ENCODE measurements around the gene ERAS.

DNA sequence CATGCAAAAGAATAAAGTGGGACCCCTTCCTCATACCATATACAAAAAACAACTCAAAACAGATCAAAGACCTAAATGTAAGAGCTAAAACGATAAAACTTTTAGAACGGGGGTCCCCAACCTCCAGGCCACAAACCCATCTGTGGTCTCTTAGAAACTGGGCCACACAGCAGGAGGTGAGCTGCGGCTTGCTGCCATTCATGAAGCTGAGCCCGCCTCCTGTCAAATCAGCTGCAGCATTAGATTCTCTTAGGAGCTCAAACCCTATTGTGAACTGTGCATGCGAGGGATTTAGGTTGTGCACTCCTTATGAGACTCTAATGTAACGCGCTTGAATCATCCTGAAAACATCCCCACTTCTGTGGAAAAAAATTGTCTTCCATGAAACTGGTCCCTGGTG, 46.9 kb upstream of the ERAS start:
- TF ChIP-seq, protein P1, sequence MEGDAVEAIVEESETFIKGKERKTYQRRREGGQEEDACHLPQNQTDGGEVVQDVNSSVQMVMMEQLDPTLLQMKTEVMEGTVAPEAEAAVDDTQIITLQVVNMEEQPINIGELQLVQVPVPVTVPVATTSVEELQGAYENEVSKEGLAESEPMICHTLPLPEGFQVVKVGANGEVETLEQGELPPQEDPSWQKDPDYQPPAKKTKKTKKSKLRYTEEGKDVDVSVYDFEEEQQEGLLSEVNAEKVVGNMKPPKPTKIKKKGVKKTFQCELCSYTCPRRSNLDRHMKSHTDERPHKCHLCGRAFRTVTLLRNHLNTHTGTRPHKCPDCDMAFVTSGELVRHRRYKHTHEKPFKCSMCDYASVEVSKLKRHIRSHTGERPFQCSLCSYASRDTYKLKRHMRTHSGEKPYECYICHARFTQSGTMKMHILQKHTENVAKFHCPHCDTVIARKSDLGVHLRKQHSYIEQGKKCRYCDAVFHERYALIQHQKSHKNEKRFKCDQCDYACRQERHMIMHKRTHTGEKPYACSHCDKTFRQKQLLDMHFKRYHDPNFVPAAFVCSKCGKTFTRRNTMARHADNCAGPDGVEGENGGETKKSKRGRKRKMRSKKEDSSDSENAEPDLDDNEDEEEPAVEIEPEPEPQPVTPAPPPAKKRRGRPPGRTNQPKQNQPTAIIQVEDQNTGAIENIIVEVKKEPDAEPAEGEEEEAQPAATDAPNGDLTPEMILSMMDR (IDR thresholded peaks at IDR 0.05): no peak
- TF ChIP-seq POLR2A (IDR thresholded peaks at IDR 0.05): no peak

Measured in transverse colon (tissue), 3 donors.